ENCODE results near the gene DNAJC16.

DNA sequence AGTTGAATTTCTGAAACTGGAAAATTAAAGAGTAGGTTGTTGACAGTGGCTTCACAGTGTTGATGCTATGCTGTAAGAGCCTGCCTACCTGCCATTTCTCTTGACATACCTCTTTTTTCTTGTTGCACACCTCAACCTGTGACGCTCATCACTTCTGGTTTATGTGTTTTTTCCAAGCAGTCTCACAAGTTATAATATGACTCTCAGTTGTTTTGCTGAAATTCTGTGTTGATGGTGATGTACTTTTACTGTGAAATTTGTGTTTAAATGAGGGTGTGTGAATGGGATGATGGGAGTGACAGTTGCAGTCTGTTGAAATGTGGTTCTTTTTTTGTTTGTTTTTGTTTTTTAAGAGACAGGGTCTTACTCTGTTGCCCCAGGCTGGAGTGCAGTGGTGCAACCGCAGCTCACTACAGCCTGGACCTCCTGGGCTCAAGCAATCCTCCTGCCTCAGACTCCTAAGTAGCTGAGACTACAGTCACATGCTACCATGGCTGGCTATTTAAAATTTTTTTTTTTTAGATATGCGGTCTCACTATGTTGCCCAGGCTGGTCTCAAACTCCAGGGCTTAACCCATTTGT is 97.6 kb downstream of the DNAJC16 start:
- TF ChIP-seq POLR2A (IDR thresholded peaks at IDR 0.05), result no peak
- no peak for TF ChIP-seq CTCF (IDR thresholded peaks at IDR 0.05)
- TF ChIP-seq EP300 (IDR thresholded peaks at IDR 0.05), result no peak
- no peak for TF ChIP-seq POLR2AphosphoS5 (IDR thresholded peaks at IDR 0.05)
